ENCODE measurements around the gene NEURL1B.
"Not testable (repeated sequence)": the region's sequence is repeated elsewhere in the genome, so short reads cannot be mapped to it uniquely, and the experiment has no call there.

DNA sequence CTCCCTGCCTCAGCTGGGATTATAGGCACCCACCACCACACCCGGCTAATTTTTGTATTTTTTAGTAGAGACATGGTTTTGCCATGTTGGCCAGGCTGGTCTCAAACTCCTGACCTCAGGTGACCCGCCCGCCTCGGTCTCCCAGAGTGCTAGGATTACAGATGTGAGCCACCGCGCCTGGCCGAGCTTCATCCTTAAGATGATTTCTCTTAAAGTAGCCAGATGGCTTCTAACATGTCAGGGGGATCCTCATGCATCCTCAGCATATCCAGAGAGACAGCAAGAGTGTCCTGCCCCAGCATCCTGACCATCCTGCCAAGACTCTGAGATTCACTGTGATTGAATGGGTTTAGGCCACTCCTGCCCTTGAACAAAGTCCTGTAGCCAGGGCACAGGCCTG, 39.5 kb upstream of the NEURL1B start:
- not testable (repeated sequence) for TF ChIP-seq RAD21 (IDR thresholded peaks at IDR 0.05); NR2F2 (IDR thresholded peaks at IDR 0.05); CTCF (IDR thresholded peaks at IDR 0.05; ENCODE audit: low read depth, low read length, missing input control); GABPA (IDR thresholded peaks at IDR 0.05 in 1 of 2, conservative IDR thresholded peaks at IDR 0.05 in 1 of 2); JUND (IDR thresholded peaks at IDR 0.05); ATF3 (IDR thresholded peaks at IDR 0.05); REST (IDR thresholded peaks at IDR 0.05); YY1 (IDR thresholded peaks at IDR 0.05)
- TF ChIP-seq, protein P1, sequence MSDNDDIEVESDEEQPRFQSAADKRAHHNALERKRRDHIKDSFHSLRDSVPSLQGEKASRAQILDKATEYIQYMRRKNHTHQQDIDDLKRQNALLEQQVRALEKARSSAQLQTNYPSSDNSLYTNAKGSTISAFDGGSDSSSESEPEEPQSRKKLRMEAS (IDR thresholded peaks at IDR 0.05): not testable (repeated sequence)
